Ishikawa (cell line): ENCODE data around the gene ZBED5.

ENCODE experiments used
- EGR1 ChIP-seq: IDR thresholded peaks from 2 replicates; pipeline ENCODE4 v1.6.1; 2012
- EP300 ChIP-seq: IDR thresholded peaks from 2 replicates; pipeline ENCODE4 v1.6.1; 2012; ENCODE audit warnings: borderline replicate concordance
- YY1 ChIP-seq: IDR thresholded peaks from 2 replicates; pipeline ENCODE4 v1.6.1; 2012; ENCODE audit warnings: low read depth

DNA sequence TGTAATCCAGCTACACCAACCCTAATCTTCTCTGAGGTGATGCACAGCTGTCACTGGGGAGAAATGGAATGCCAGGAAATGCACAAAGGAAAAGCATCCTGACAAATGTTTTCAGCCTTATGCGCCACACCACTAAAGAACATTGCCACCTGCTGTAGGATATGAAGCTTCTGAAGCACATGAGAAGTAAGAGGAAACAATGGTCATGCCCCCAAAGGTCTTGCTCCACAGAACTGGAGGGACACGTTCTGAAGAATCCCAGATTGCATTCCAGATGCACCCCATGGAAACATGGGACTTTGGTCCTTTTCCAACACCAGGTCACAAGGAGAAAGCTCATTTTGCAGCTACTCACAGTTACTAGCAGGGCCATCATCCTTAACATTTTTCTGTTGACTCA lies 48.7 kb upstream of the ZBED5 start:
- TF ChIP-seq EP300 = no peak
- TF ChIP-seq YY1 = no peak
- TF ChIP-seq EGR1 = no peak
